ENCODE data around the gene BCAS1.

The BCAS1 gene

DNA sequence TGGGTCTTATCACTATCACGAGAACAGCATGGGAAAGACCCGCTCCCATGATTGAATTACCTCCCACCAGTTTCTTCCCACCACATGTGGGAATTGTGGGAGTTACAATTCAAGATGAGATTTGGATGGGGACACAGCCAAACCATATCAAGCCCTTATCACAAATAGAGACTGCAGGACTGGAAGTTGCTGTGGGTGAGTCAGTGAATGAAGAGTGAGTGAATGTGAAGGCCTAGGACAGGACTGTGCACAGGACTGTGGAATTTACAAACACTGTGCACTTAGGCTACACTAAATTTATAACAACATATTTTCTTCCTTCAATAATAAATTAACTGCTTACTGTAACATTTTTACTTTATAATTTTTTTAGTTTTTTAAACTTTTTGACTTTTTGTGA lies 30.2 kb upstream of the BCAS1 start:
- no peak overlapping the region for H3K4me3 ChIP-seq (ENCODE audit: low read depth, low read length)
- DNase-seq (ENCODE audit: low read depth): no peak
- TF ChIP-seq POLR2A (IDR thresholded peaks at IDR 0.05; ENCODE audit: extremely low read depth, insufficient read length) (no peak), MYC (IDR thresholded peaks at IDR 0.05; ENCODE audit: low read depth, low read length) (no peak)
- TF ChIP-seq, protein P1, sequence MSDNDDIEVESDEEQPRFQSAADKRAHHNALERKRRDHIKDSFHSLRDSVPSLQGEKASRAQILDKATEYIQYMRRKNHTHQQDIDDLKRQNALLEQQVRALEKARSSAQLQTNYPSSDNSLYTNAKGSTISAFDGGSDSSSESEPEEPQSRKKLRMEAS (IDR thresholded peaks at IDR 0.05; ENCODE audit: low read depth, low read length): no peak
- TF ChIP-seq, protein P2, sequence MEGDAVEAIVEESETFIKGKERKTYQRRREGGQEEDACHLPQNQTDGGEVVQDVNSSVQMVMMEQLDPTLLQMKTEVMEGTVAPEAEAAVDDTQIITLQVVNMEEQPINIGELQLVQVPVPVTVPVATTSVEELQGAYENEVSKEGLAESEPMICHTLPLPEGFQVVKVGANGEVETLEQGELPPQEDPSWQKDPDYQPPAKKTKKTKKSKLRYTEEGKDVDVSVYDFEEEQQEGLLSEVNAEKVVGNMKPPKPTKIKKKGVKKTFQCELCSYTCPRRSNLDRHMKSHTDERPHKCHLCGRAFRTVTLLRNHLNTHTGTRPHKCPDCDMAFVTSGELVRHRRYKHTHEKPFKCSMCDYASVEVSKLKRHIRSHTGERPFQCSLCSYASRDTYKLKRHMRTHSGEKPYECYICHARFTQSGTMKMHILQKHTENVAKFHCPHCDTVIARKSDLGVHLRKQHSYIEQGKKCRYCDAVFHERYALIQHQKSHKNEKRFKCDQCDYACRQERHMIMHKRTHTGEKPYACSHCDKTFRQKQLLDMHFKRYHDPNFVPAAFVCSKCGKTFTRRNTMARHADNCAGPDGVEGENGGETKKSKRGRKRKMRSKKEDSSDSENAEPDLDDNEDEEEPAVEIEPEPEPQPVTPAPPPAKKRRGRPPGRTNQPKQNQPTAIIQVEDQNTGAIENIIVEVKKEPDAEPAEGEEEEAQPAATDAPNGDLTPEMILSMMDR (IDR thresholded peaks at IDR 0.05; ENCODE audit: low read depth, low read length): no peak

DNA sequence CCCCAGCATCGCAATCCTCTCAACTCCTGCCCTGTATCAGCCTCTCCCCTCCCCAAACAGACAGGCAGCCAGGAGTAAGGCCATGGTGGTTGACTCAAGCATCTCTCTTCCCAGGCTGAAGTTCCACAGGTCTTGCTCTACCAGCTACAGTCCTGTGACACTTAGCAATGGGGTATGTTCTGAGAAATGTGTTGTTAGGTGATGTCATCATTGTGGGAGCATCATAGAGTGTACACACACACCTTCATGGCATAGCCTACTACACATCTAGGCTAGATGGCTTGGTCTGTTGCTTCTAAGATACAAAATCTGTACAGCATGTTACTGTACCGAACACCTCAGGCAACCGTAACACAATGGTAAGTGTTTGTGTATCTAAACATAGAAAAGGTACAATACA lies 29.5 kb upstream of the BCAS1 start:
- TF ChIP-seq POLR2A (IDR thresholded peaks at IDR 0.05; ENCODE audit: extremely low read depth, insufficient read length) (no peak), MYC (IDR thresholded peaks at IDR 0.05; ENCODE audit: low read depth, low read length) (no peak)
- TF ChIP-seq, protein P1 (IDR thresholded peaks at IDR 0.05; ENCODE audit: low read depth, low read length): no peak
- TF ChIP-seq, protein P2 (IDR thresholded peaks at IDR 0.05; ENCODE audit: low read depth, low read length): no peak
- no peak overlapping the region for H3K4me3 ChIP-seq (ENCODE audit: low read depth, low read length)
- no peak for DNase-seq (ENCODE audit: low read depth)

DNA sequence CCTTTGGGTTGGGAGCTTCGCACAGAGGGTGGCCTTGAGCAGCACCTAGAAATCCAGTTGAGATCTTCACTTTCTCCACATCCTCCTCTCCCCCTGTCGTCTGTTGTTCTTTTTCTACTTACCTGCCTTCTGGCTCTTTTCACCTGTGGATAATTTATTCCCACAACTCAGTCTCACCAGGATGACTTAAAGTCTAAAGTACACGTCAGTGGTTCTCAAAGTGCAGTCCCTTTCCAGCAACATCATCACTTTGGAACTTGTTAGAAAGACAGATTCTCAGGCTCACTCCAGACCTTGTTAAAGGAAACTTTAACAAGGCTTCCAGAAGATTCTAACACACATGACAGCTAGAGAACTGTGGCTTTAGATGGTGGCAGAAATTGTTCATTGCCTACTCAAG lies 27.7 kb upstream of the BCAS1 start:
- H3K4me3 ChIP-seq (ENCODE audit: low read depth, low read length): no peak overlapping the region
- TF ChIP-seq MYC (IDR thresholded peaks at IDR 0.05; ENCODE audit: low read depth, low read length): no peak
- TF ChIP-seq, protein P1 (IDR thresholded peaks at IDR 0.05; ENCODE audit: low read depth, low read length): no peak
- TF ChIP-seq, protein P2 (IDR thresholded peaks at IDR 0.05; ENCODE audit: low read depth, low read length): no peak
- no peak for TF ChIP-seq POLR2A (IDR thresholded peaks at IDR 0.05; ENCODE audit: extremely low read depth, insufficient read length)
- no peak for DNase-seq (ENCODE audit: low read depth)

DNA sequence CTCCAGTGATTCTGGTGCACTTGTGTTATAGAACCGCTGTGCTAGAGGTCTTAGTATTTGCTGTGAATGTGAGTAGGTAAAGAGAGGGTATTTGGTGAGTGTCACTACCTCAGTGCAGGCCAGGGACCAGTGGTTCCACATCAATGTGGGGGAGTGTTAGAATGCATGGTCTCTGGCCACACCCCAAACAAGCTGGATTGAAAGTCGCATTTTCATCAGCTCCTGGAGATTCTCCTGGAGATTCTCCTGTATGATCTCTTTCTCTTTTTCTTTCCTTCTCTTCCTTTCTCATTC lies 26.8 kb upstream of the BCAS1 start:
- DNase-seq (ENCODE audit: low read depth): no peak
- TF ChIP-seq POLR2A (IDR thresholded peaks at IDR 0.05; ENCODE audit: extremely low read depth, insufficient read length) (no peak), MYC (IDR thresholded peaks at IDR 0.05; ENCODE audit: low read depth, low read length) (no peak)
- TF ChIP-seq, protein P2 (IDR thresholded peaks at IDR 0.05; ENCODE audit: low read depth, low read length): no peak
- TF ChIP-seq, protein P1 (IDR thresholded peaks at IDR 0.05; ENCODE audit: low read depth, low read length): no peak
- no peak overlapping the region for H3K4me3 ChIP-seq (ENCODE audit: low read depth, low read length)

DNA sequence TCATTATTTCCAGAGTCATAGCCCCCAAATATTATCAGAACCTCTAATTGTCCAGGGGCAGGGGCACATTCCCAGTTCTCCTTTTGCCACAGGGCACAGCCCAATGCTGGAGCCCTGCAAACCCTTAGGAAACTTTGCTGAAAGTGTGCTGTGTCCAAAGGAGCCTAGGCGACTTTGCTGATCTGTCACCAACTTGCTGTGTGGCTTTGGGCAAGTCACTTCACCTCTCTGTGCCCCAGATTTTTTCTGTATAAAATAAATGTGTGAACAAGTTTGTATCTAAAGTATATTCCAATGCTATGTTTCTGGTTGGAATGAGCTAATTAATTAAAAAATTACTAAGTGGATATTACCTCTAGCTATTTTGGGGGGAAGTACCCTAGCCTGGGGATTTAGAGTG lies 25.4 kb upstream of the BCAS1 start:
- TF ChIP-seq, protein P1 (IDR thresholded peaks at IDR 0.05; ENCODE audit: low read depth, low read length): no peak
- TF ChIP-seq, protein P2 (IDR thresholded peaks at IDR 0.05; ENCODE audit: low read depth, low read length): no peak
- TF ChIP-seq MYC (IDR thresholded peaks at IDR 0.05; ENCODE audit: low read depth, low read length): no peak
- no peak for TF ChIP-seq POLR2A (IDR thresholded peaks at IDR 0.05; ENCODE audit: extremely low read depth, insufficient read length)
- H3K4me3 ChIP-seq (ENCODE audit: low read depth, low read length): no peak overlapping the region
- DNase-seq (ENCODE audit: low read depth): no peak

DNA sequence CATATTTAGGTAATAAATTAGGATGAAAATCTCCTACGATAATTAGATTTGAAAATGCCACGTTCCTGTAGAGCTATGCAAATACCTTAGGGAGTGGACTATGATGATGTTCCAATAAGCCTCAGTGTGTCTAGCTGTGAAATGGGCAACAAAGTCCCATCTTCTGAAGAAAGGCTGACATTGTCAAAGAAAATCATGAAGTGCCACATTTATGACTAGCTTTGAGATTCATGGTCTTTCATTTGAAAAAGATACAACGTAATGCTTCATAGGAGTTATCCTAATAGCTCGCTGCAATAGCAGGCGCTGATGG lies 23.8 kb upstream of the BCAS1 start:
- TF ChIP-seq POLR2A (IDR thresholded peaks at IDR 0.05; ENCODE audit: extremely low read depth, insufficient read length) (no peak), MYC (IDR thresholded peaks at IDR 0.05; ENCODE audit: low read depth, low read length) (no peak)
- TF ChIP-seq, protein P1 (IDR thresholded peaks at IDR 0.05; ENCODE audit: low read depth, low read length): no peak
- TF ChIP-seq, protein P2 (IDR thresholded peaks at IDR 0.05; ENCODE audit: low read depth, low read length): no peak
- DNase-seq (ENCODE audit: low read depth): no peak
- no peak overlapping the region for H3K4me3 ChIP-seq (ENCODE audit: low read depth, low read length)

All from NB4 (cell line).